Stimulated activated CD4-positive, alpha-beta T cell treated with anti-CD3 and anti-CD28 coated beads, Interleukin-15, amount 100 ng/mL, for 24 hours (primary cell): ENCODE results near the gene LOXHD1.

Experiments
- DNase-seq: peaks from one replicate; pipeline ENCODE4 v3.0.0-alpha.2; 2020

LOXHD1 gene

GRCh38 chr18:46675112-46675511 is 18.1 kb upstream of the LOXHD1 start:
- no peak for DNase-seq

- DNase-seq = no peak
These were observed 15.3 kb upstream of the LOXHD1 start for GRCh38 chr18:46672062-46672970.

- DNase-seq = no peak
These were observed 11.7 kb upstream of the LOXHD1 start for GRCh38 chr18:46668694-46669093.

GRCh38 chr18:46668135-46668534 is 11.1 kb upstream of the LOXHD1 start:
- DNase-seq = no peak

GRCh38 chr18:46663539-46663938 is 6.5 kb upstream of the LOXHD1 start:
- DNase-seq = no peak

- DNase-seq = no peak
These were observed 4.1 kb upstream of the LOXHD1 start for GRCh38 chr18:46660957-46661749.

GRCh38 chr18:46659484-46659883 is 2.5 kb upstream of the LOXHD1 start:
- DNase-seq = no peak

- no peak for DNase-seq
These were observed 500 bp downstream of the LOXHD1 start for GRCh38 chr18:46656326-46657114.

GRCh38 chr18:46652372-46652771 is 4.6 kb downstream of the LOXHD1 start:
- DNase-seq = no peak

GRCh38 chr18:46650681-46651080 is 6.3 kb downstream of the LOXHD1 start:
- DNase-seq = no peak

- DNase-seq = no peak
These were observed 7.8 kb downstream of the LOXHD1 start for GRCh38 chr18:46649071-46649862.

GRCh38 chr18:46646468-46646867 is 10.6 kb downstream of the LOXHD1 start:
- DNase-seq = no peak

- no peak for DNase-seq
These were observed 14.5 kb downstream of the LOXHD1 start for GRCh38 chr18:46642561-46642960.

GRCh38 chr18:46641917-46642316 is 15.1 kb downstream of the LOXHD1 start:
- no peak for DNase-seq

GRCh38 chr18:46639386-46639785 is 17.6 kb downstream of the LOXHD1 start:
- DNase-seq = no peak

GRCh38 chr18:46636040-46636630 is 20.9 kb downstream of the LOXHD1 start:
- DNase-seq = no peak

- no peak for DNase-seq
These were observed 24.5 kb downstream of the LOXHD1 start for GRCh38 chr18:46632401-46633071.

GRCh38 chr18:46630991-46631390 is 26.0 kb downstream of the LOXHD1 start:
- DNase-seq = no peak

GRCh38 chr18:46630160-46630559 is 26.9 kb downstream of the LOXHD1 start:
- DNase-seq = no peak

- DNase-seq = no peak
These were observed 27.7 kb downstream of the LOXHD1 start for GRCh38 chr18:46629361-46629760.

GRCh38 chr18:46628206-46628605 is 28.8 kb downstream of the LOXHD1 start:
- no peak for DNase-seq
